HG02938 (cell line): Measurements from ENCODE around the gene CELF4.

Experiments used
- ATAC-seq: cut with Tn5 transposase; IDR thresholded peaks from one replicate; pipeline ENCODE4 v1.9.1; 2021; ENCODE audit warnings: mild to moderate bottlenecking, moderate library complexity; ENCODE audit not compliant: unreplicated experiment

Gene CELF4

GRCh38 chr18:37499044-37499443, 66.6 kb downstream of the CELF4 start:
- no peak for ATAC-seq

GRCh38 chr18:37497853-37498518, 67.6 kb downstream of the CELF4 start:
- ATAC-seq, result no peak

GRCh38 chr18:37496568-37496967, 69.0 kb downstream of the CELF4 start:
- no peak for ATAC-seq

GRCh38 chr18:37495354-37495753, 70.2 kb downstream of the CELF4 start:
- ATAC-seq, result no peak

GRCh38 chr18:37494406-37494805, 71.2 kb downstream of the CELF4 start:
- ATAC-seq, result no peak

GRCh38 chr18:37493352-37493935, 72.2 kb downstream of the CELF4 start:
- no peak for ATAC-seq

- no peak for ATAC-seq
Observed at GRCh38 chr18:37492952-37493351, 72.6 kb downstream of the CELF4 start.

- no peak for ATAC-seq
Observed at GRCh38 chr18:37491526-37491925, 74.1 kb downstream of the CELF4 start.

GRCh38 chr18:37489998-37490397, 75.6 kb downstream of the CELF4 start:
- ATAC-seq, result no peak

GRCh38 chr18:37489011-37489410, 76.6 kb downstream of the CELF4 start:
- no peak for ATAC-seq

- ATAC-seq, result no peak
Observed at GRCh38 chr18:37487400-37487867, 78.2 kb downstream of the CELF4 start.

- no peak for ATAC-seq
Observed at GRCh38 chr18:37486848-37487247, 78.8 kb downstream of the CELF4 start.

- no peak for ATAC-seq
Observed at GRCh38 chr18:37484983-37485834, 80.4 kb downstream of the CELF4 start.

GRCh38 chr18:37483984-37484819, 81.4 kb downstream of the CELF4 start:
- no peak for ATAC-seq

- ATAC-seq, result no peak
Observed at GRCh38 chr18:37483221-37483971, 82.2 kb downstream of the CELF4 start.

GRCh38 chr18:37482433-37482832, 83.2 kb downstream of the CELF4 start:
- ATAC-seq, result no peak

GRCh38 chr18:37482002-37482401, 83.6 kb downstream of the CELF4 start:
- no peak for ATAC-seq

GRCh38 chr18:37481491-37481890, 84.1 kb downstream of the CELF4 start:
- no peak for ATAC-seq

- no peak for ATAC-seq
Observed at GRCh38 chr18:37481072-37481471, 84.5 kb downstream of the CELF4 start.

GRCh38 chr18:37476611-37477295, 88.8 kb downstream of the CELF4 start:
- no peak for ATAC-seq
